ENCODE measurements around the gene CIP2A.

Gene CIP2A

GRCh38 chr3:108564564-108564963 lies 24.7 kb downstream of the CIP2A start:
- DNase-seq (ENCODE audit: low read depth in 2 of 2) = no peak

- DNase-seq (ENCODE audit: low read depth in 2 of 2) = no peak
Observed at GRCh38 chr3:108562565-108562964, 26.7 kb downstream of the CIP2A start.

- no peak for DNase-seq (ENCODE audit: low read depth in 2 of 2)
Observed at GRCh38 chr3:108555966-108556581, 33.2 kb downstream of the CIP2A start.

GRCh38 chr3:108554913-108555571 lies 34.2 kb downstream of the CIP2A start:
- DNase-seq (ENCODE audit: low read depth in 2 of 2) = no peak

- no peak for DNase-seq (ENCODE audit: low read depth in 2 of 2)
Observed at GRCh38 chr3:108554229-108554628, 35.0 kb downstream of the CIP2A start.

- DNase-seq (ENCODE audit: low read depth in 2 of 2) = no peak
Observed at GRCh38 chr3:108552267-108553159, 36.7 kb downstream of the CIP2A start.

GRCh38 chr3:108548886-108549285 lies 40.4 kb downstream of the CIP2A start:
- DNase-seq (ENCODE audit: low read depth in 2 of 2) = no peak

- DNase-seq (ENCODE audit: low read depth in 2 of 2) = no peak
Observed at GRCh38 chr3:108548304-108548703, 40.9 kb downstream of the CIP2A start.

GRCh38 chr3:108546692-108547091 lies 42.5 kb downstream of the CIP2A start:
- no peak for DNase-seq (ENCODE audit: low read depth in 2 of 2)

- DNase-seq (ENCODE audit: low read depth in 2 of 2) = no peak
Observed at GRCh38 chr3:108546247-108546646, 43.0 kb downstream of the CIP2A start.

- DNase-seq (ENCODE audit: low read depth in 2 of 2) = no peak
Observed at GRCh38 chr3:108538083-108538482, 51.2 kb downstream of the CIP2A start.

- DNase-seq (ENCODE audit: low read depth in 2 of 2) = no peak
Observed at GRCh38 chr3:108528459-108529252, 60.6 kb downstream of the CIP2A start.

GRCh38 chr3:108527817-108528216 lies 61.4 kb downstream of the CIP2A start:
- no peak for DNase-seq (ENCODE audit: low read depth in 2 of 2)

GRCh38 chr3:108527109-108527508 lies 62.1 kb downstream of the CIP2A start:
- DNase-seq (ENCODE audit: low read depth in 2 of 2) = no peak

GRCh38 chr3:108525971-108526370 lies 63.3 kb downstream of the CIP2A start:
- no peak for DNase-seq (ENCODE audit: low read depth in 2 of 2)

GRCh38 chr3:108525256-108525655 lies 64.0 kb downstream of the CIP2A start:
- no peak for DNase-seq (ENCODE audit: low read depth in 2 of 2)

- no peak for DNase-seq (ENCODE audit: low read depth in 2 of 2)
Observed at GRCh38 chr3:108524537-108524936, 64.7 kb downstream of the CIP2A start.

- no peak for DNase-seq (ENCODE audit: low read depth in 2 of 2)
Observed at GRCh38 chr3:108518895-108519294, 70.3 kb downstream of the CIP2A start.

- DNase-seq (ENCODE audit: low read depth in 2 of 2) = no peak
Observed at GRCh38 chr3:108516881-108517280, 72.4 kb downstream of the CIP2A start.

- no peak for DNase-seq (ENCODE audit: low read depth in 2 of 2)
Observed at GRCh38 chr3:108513961-108514360, 75.3 kb downstream of the CIP2A start.

GRCh38 chr3:108512671-108513070 lies 76.6 kb downstream of the CIP2A start:
- DNase-seq (ENCODE audit: low read depth in 2 of 2) = no peak

- no peak for DNase-seq (ENCODE audit: low read depth in 2 of 2)
Observed at GRCh38 chr3:108511490-108511889, 77.7 kb downstream of the CIP2A start.

Measured in stimulated activated CD4-positive, alpha-beta T cell treated with anti-CD3 and anti-CD28 coated beads, Interleukin-12 subunit alpha, Interleukin-12 subunit beta, amount 100 ng/mL, for 24 hours (primary cell).